H1 (cell line): Measurements from ENCODE around the gene SGCD.

ENCODE experiments used
- BRCA1 ChIP-seq: IDR thresholded peaks from 2 replicates; pipeline ENCODE4 v1.6.1; 2012; ENCODE audit warnings: low read depth, low read length, improper control_type of control experiment
- CHD2 ChIP-seq: IDR thresholded peaks from 2 replicates; pipeline ENCODE4 v1.6.1; 2012; ENCODE audit warnings: low read length, improper control_type of control experiment
- SIN3A ChIP-seq, 2 experiments: IDR thresholded peaks in 1 of 2; conservative IDR thresholded peaks in 1 of 2; 2 replicates each; pipeline ENCODE4 v1.6.1; 2011 to 2012; ENCODE audit warnings: low read length in 2 of 2, improper control_type of control experiment in 1 of 2, low read depth in 1 of 2, mild to moderate bottlenecking in 1 of 2
- TAF1 ChIP-seq: IDR thresholded peaks from 2 replicates; pipeline ENCODE4 v1.6.1; 2011; ENCODE audit warnings: mild to moderate bottlenecking, low read depth, low read length
- ZNF274 ChIP-seq: IDR thresholded peaks from 2 replicates; pipeline ENCODE4 v1.7.0; 2012; ENCODE audit warnings: low read length, borderline replicate concordance; ENCODE audit errors: extremely low read depth
- TF ChIP-seq, protein P1 (sequence below), 3 experiments: IDR thresholded peaks; 1 replicate in 2 of 3; 2 replicates in 1 of 3; pipeline versions ENCODE4 v1.5.1 to v1.6.1; 2011; ENCODE audit warnings: low read length in 3 of 3, mild to moderate bottlenecking in 3 of 3, inconsistent platforms in 2 of 3, low read depth in 1 of 3, moderate library complexity in 1 of 3; ENCODE audit not compliant: insufficient read depth in 1 of 3; ENCODE audit errors: control extremely low read depth in 1 of 3
- TF ChIP-seq, protein P2 (sequence below): IDR thresholded peaks from 2 replicates; pipeline ENCODE4 v1.6.1; 2012; ENCODE audit warnings: low read length, inconsistent platforms

- TF ChIP-seq SIN3A (conservative IDR thresholded peaks at IDR 0.05 in 1 of 2, IDR thresholded peaks at IDR 0.05 in 1 of 2; ENCODE audit: low read depth in 1 of 2, low read length in 2 of 2) (no peak), BRCA1 (no peak), ZNF274 (no peak), TAF1 (no peak), CHD2 (no peak)
- TF ChIP-seq, protein P1, sequence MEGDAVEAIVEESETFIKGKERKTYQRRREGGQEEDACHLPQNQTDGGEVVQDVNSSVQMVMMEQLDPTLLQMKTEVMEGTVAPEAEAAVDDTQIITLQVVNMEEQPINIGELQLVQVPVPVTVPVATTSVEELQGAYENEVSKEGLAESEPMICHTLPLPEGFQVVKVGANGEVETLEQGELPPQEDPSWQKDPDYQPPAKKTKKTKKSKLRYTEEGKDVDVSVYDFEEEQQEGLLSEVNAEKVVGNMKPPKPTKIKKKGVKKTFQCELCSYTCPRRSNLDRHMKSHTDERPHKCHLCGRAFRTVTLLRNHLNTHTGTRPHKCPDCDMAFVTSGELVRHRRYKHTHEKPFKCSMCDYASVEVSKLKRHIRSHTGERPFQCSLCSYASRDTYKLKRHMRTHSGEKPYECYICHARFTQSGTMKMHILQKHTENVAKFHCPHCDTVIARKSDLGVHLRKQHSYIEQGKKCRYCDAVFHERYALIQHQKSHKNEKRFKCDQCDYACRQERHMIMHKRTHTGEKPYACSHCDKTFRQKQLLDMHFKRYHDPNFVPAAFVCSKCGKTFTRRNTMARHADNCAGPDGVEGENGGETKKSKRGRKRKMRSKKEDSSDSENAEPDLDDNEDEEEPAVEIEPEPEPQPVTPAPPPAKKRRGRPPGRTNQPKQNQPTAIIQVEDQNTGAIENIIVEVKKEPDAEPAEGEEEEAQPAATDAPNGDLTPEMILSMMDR (IDR thresholded peaks at IDR 0.05; ENCODE audit: control extremely low read depth in 1 of 3, insufficient read depth in 1 of 3, low read depth in 1 of 3, low read length in 3 of 3), result no peak
- TF ChIP-seq, protein P2, sequence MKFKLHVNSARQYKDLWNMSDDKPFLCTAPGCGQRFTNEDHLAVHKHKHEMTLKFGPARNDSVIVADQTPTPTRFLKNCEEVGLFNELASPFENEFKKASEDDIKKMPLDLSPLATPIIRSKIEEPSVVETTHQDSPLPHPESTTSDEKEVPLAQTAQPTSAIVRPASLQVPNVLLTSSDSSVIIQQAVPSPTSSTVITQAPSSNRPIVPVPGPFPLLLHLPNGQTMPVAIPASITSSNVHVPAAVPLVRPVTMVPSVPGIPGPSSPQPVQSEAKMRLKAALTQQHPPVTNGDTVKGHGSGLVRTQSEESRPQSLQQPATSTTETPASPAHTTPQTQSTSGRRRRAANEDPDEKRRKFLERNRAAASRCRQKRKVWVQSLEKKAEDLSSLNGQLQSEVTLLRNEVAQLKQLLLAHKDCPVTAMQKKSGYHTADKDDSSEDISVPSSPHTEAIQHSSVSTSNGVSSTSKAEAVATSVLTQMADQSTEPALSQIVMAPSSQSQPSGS, result no peak
Measured at GRCh38 chr5:156534906-156535485, 208.0 kb downstream of the SGCD start.
